ENCODE data around the gene PLCB3.

PLCB3 gene

GRCh38 chr11:64251016-64251752 lies at the start of gene PLCB3:
TSS of gene PLCB3 (plus strand) at chr11:64251530. CDS start at chr11:64251650, 120 bp downstream.
- peak; percentile 39 to 77 for DNase-seq

- no peak for DNase-seq
These were observed 49.8 kb upstream of the PLCB3 start for GRCh38 chr11:64201543-64201942.

GRCh38 chr11:64202992-64203391 lies 48.3 kb upstream of the PLCB3 start:
- no peak for DNase-seq

- DNase-seq, result no peak
These were observed 47.8 kb upstream of the PLCB3 start for GRCh38 chr11:64203421-64204079.

- DNase-seq, result no peak
These were observed 47.3 kb upstream of the PLCB3 start for GRCh38 chr11:64204080-64204440.

- DNase-seq, result peak; percentile 84 to 92
These were observed 46.8 kb upstream of the PLCB3 start for GRCh38 chr11:64204464-64204989.

GRCh38 chr11:64206457-64207255 lies 44.7 kb upstream of the PLCB3 start, which contains the start of gene FERMT3:
TSS of gene FERMT3 (plus strand) at chr11:64206721. CDS start at chr11:64207365, 644 bp downstream.
- peak; percentile 53 to 80 for DNase-seq

- DNase-seq, result peak; percentile 87 to 89
These were observed 43.9 kb upstream of the PLCB3 start for GRCh38 chr11:64207256-64208085.

- no peak for DNase-seq
These were observed 43.1 kb upstream of the PLCB3 start for GRCh38 chr11:64208086-64208795.

GRCh38 chr11:64208796-64209562 lies 42.4 kb upstream of the PLCB3 start:
- DNase-seq, result no peak

- DNase-seq, result no peak
These were observed 41.8 kb upstream of the PLCB3 start for GRCh38 chr11:64209563-64209843.

- no peak for DNase-seq
These were observed 40.9 kb upstream of the PLCB3 start for GRCh38 chr11:64210301-64211020.

- DNase-seq, result no peak
These were observed 40.0 kb upstream of the PLCB3 start for GRCh38 chr11:64211181-64211872.

- DNase-seq, result no peak
These were observed 34.5 kb upstream of the PLCB3 start for GRCh38 chr11:64216879-64217278.

GRCh38 chr11:64218628-64219353 lies 32.5 kb upstream of the PLCB3 start:
- DNase-seq, result no peak

GRCh38 chr11:64219354-64219684 lies 32.0 kb upstream of the PLCB3 start:
- no peak for DNase-seq

GRCh38 chr11:64219755-64220154 lies 31.6 kb upstream of the PLCB3 start:
- DNase-seq, result no peak

GRCh38 chr11:64220271-64220670 lies 31.1 kb upstream of the PLCB3 start:
- no peak for DNase-seq

- DNase-seq, result no peak
These were observed 30.5 kb upstream of the PLCB3 start for GRCh38 chr11:64220798-64221197.

Measured in inflammatory macrophage treated with lipopolysaccharide for 1 hour (primary cell).